ENCODE data around the gene GHR.

The GHR gene

DNA sequence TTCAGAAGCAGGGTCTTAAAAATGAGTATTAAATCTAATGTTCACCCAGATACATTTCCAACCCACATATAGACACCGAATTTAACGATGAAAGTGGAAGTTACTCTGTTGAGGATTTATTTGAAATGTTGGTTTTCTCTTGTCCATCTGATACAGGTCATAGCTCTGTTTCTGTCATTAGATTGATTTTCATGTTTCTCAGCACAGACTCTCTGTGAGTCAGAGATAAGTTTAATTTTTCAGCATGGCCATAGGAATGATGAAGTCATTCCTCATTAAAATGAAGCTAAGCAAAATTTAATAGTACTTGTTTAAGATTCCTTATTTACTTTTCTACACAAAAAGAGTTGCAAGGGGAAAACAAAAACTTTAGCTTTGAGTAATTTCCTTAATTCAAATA lies 38.8 kb downstream of the GHR start:
- DNase-seq (ENCODE audit: low read depth, low spot score) = no peak

DNA sequence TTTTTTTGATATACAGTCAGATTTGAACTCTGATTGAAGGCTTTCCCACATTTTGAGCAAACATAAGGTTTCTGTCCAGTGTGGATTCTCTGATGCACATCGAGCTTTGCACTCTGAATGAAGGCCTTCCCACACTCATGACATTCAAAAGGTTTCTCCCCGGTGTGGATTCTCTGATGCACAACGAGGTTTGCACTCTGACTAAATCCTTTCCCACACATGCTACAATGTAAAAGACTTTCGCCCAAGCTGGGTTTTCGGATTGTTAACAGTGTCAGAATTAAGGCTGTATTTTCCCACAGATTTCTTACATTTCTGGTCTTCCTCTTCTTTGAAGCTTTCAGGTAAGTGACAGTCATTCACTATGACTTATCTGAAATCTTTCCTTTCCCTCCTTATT lies 44.3 kb downstream of the GHR start:
- DNase-seq (ENCODE audit: low read depth, low spot score) = no peak

DNA sequence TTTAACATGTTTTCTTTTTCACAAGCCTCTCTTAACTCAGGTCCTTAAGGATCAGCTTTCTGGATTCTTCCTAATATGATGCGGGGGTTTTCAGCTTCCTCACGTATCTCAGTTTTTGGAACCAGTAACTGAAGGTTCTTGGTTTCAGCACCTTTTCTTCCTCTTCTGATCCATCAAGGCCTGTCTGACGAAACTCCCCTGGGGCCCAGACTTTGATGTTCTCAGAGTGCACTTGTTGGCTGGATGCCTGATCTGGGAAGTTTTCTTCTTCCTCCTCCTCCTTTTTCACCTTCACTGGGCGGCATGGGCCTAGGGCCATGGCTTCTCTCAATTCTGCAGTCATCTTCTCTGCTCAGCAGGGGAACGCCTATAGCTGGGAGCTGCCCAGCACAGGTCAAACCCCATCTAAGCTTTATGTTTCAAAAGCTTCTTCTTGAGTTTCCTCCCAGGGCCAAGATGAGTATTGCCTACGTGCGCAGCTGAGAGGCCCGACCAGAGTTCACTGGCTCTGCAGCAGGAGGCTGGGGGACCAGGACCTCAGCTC lies 44.8 kb downstream of the GHR start:
- DNase-seq (ENCODE audit: low read depth, low spot score) = no peak

DNA sequence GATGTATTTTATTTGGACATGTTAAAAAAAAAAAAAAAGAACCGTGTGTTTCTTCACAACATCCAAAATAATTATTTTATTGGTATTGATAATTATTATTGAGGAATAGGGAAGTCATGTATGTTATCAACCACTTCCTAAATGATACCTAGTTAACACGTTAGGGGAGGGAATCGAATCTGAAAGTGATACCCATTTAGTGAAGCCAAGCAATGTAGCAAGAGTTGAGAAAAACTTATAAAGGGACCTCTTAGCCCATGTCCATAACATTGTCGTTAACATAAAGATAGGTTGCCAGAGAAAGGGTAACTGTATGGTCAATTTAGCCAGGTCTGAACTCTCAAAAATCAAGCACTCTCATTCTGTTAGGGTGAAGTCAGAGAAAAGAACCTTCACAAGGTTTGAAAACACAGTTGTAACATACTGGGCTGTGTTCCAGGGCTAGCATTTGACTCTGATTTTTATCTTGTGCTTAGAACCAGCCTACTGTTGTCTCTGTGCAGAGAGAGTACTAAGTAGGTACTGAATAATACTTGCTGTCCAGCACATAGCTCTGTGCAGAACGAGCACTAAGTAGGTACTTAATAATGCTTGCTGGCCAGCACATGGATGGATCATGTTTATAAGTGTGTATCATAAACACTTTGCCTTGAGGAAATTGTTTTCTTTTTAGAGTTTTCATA lies 60.4 kb downstream of the GHR start:
- no peak for DNase-seq (ENCODE audit: low read depth, low spot score)

DNA sequence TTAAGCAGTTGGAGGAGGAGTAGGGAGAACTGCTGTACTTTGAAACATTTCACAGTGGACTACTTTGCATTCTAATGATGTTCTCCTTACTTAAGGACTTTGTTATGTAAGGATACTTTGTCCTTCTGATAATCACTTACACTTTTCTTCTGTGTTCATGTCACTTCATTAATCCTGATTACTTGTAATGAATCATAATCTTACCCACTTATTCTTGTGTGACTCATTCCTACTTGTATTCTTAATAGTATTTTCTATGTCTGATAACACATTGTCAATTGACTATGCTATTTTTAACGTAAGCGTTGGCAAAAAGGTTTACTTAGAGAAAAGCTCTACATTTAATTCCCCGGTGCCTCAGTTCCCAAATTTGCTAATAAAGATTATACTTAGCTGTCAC lies 63.8 kb downstream of the GHR start:
- DNase-seq (ENCODE audit: low read depth, low spot score) = no peak

DNA sequence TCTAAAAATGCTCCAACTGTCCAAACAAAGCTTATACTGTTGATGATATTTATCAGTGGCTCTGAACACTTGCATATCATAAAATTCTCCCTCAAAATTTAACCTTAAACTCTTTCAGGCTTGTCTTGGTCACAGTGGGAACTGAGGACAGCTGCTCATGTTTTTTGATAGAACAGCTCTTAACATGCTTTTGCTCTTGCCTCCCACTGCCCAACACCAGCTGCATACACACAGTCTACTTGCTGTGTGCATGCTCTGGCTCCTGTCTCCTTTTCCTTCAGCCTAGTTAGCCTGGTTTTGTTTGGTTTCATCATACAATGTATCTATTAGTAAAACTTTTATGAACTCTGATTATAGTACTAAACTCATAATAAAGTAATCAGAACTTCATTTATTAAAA lies 64.6 kb downstream of the GHR start:
- no peak for DNase-seq (ENCODE audit: low read depth, low spot score)

DNA sequence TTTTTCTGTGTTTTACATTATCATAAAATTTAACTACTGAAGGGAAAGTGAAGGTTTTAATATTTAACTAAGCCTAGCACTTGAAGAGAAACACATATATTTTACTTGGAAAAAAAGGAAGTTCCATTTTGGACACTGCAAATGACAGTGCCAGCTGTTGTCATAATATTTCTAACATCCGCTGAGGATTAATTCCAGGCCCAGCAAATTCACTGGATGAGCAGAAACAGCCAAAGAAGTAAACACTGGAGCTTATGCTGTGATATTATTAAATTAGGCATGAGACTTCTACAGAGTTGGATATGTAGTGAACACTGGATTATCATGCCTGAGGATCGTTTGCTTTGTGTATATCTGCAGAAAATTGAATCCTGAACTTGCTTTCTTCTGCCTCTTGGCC lies 67.6 kb downstream of the GHR start:
- no peak for DNase-seq (ENCODE audit: low read depth, low spot score)

DNA sequence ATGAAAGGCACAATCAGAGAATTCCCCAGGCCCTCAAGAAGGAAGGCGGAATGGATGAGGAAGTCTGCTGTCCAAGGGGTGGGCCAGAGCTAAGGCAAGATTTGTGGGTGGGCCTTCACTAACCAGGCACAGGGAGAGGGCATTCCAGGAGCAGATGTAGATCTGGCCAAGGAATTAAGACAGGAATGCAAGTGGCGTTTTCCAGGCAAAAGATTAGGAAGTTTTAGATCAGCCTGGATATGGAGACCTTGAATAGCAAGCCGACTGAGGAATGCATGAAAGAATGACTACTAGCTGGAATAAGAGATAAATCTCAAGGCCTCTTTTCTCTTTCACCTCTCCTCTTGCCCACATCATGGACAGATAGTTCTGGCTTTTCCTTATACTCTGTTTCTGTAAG lies 68.5 kb downstream of the GHR start:
- no peak for DNase-seq (ENCODE audit: low read depth, low spot score)

DNA sequence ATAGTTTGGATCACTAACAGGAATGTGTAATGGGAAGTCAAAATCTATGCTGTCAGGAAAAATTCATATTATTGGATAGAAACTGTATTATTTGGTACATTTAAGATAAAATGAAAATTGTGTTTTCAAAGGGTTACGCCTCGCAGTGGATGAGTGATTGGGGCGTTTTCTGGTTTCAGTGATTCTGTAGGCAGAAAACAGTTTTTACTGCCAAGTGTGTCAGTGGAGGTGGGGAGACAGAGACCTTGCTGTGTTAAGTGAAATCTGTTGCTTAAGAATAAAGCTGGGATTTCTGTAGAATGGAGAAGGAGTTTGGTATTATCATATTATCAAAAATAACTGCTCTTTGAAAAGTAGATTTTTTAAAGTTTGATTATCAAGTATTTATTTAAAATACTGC lies 69.7 kb downstream of the GHR start:
- DNase-seq (ENCODE audit: low read depth, low spot score) = no peak

DNA sequence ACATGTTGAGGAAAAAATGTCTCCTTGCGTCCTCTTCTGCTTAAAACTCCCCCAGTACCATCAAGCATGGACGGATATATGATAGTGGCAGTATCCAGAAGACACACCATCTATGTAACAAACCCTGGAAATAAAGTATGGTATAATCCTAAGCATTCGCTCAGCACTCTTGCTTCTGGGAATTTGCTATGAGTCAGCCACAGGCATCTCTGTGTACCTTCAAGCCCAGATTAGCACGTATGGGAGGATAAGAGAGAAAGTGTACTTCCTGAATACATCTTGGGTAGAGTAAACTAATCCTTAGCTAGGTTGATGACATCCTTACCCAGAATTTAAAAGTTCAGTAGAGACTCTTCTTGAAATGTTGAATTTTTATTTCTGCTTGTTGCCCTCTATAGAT lies 71.2 kb downstream of the GHR start:
- no peak for DNase-seq (ENCODE audit: low read depth, low spot score)

DNA sequence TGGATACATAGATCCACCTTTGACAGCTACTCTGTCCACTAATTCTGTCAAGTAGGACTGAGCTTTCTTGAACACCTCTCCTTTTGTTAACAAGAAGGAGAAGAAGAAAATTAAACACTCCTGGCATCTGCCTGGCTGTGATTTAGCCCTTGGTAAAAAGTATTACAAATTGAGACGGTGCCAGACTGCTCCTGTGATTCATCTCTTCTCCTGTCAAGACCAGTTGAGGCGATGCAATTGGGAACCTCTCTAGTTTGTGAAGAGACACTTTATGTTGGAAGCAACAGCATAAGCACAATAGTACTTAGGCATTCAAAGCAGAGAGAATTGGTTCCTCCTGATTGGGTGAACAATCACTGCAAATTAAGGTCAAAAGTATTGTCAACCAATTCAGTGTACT lies 72.7 kb downstream of the GHR start:
- no peak for DNase-seq (ENCODE audit: low read depth, low spot score)

DNA sequence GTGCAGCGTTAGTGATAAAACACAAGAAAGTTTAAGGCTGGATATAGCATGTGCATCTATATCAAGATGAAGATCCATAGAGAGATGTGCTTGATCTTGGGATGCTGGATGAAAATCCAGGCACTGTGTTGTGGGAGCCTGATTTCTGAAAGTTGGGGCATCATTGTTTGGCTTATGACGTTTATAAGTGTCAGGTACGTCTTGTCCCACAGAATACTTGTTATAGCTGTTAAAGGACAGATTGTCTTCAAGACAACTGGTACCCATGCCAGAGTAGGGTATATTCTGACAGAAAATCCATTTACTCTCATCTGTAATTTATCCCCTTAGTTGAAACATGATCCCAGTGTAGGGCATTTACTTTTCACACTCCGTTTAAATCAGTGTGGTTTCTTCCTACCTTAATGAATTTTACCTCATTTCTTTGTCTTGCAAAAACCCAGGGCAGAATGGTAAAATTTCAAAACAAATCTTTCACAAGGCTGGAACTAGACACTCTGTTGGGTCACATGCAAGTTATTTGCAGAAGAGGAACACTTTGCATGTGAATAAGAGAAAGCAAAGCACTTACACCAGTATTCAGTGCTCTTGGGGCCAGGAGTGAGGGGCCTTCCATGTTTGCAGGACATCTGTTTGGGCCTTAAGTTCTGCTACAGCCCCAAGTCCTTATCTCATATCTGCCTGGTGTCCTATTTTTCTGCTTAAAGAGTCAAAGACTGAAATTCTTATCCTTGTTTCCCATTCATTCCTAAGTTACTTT lies 73.3 kb downstream of the GHR start:
- no peak for DNase-seq (ENCODE audit: low read depth, low spot score)

DNA sequence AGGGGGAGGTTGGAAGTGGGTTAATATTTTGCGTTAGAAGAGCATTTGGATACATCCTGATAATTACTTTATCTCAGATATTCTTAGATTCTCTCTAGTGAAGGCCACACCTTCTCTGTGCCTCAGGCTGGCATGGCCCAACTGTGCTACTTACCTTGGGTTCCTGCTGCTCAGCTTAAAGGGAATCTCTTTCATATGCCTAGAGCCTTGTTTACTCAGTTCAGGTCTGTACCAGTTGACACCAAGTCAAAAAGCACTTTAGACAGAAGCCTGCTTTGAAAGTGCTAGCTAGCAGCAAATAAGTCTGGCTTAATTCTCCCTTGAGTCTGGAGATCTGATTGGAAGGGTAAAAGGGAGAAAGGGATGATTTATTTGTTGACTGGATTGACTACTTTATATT lies 74.8 kb downstream of the GHR start:
- no peak for DNase-seq (ENCODE audit: low read depth, low spot score)

DNA sequence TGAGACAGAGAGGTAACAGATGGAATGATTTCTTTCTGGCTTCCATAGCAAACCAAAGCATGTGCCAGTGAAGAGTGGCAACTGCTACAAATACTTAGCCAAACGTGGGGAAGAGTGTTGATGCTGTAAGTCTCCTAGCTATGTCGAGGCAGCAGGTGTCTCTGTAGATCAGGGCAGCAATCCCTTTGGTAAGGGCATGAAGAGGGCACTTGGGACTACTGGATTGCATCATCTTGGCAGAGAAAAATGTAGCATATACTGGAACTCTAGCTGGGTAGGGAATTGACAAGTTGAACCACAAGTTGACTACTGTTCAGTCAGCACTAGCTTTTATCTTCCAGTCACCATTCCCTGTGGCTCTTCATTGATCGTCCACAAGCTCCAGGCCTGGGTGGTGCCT lies 75.8 kb downstream of the GHR start:
- no peak for DNase-seq (ENCODE audit: low read depth, low spot score)

DNA sequence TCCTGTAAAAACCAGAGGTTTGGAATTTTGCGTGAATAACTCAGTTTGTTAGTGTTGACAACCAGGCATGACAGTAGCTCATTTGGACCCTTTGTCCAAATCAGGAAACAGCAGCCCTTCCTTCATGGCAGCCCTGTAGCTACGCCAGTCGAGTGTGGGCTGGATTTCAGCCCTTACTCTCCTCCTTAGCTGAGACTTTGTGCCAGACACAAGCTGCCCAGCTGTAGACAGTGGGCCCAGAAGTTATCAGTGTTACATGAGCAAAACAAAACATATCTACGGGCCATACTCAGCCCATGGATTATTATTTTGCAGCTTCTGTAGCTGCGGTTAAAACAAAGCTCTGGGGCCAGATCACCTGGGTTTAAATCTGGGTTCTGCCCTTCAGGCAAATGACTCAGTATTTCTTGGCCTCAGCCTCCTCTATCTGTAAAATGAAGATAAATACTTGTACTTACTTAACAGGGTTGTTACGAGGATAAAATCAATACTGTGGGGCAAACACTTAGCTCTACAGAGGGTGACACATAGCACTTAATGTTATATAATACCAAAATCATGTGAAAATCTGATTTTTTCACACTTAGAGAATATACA lies 76.9 kb downstream of the GHR start:
- no peak for DNase-seq (ENCODE audit: low read depth, low spot score)

DNA sequence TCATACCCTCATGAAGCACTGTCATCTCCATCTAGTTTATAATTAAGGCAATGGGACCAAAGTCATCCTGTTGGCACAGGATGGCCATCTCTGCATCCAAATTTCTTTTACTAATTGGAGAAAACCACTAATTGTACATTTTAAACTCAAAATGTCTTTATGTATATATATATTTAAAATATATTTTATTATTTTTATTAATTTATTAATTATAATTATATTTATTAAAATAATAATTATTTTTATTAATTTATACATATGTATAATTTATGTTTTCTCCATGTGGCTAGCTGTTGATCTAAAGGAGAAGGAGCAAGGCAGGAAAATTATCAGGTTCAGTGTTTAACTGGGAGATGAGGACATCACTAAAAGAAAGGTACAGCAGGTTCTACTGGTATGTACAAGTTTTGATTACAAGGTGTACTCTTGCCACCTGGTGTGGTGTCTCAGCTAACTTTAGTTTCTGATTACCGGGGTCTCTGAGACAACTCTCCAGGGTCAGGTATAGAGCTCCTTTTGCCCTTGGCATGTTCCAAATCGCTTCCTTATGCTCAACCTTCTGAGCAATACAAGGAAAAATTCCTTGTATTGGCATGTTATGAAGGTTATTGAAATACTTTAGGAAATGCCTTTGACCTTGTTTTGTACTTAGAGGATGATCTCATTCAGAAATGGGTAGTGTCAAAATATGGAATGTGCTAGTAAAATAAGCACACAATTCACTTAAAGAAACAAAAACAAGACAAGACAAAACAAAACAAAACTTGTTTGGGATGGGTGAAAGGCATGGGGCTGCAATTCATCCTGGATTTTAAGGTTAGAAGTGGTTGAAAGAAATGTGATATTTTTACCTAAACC lies 79.6 kb downstream of the GHR start:
- no peak for DNase-seq (ENCODE audit: low read depth, low spot score)

DNA sequence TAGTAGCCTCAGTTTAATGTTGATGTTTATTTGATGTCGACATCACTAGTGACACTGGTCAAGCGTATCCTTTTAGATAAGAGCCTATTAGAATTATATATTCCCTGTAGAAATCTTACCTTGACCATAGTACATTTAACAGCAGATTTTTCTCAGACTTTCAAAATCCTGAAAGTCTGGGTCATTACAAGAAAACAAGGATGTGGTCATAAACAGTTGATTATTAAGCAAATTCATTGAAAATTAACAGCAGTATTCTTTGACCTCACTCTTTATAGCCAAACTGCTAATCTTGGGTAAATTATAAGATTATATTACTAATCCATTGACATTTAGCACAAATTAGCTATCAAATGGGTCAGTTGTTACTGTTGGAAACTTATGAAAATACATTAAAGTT lies 83.4 kb downstream of the GHR start:
- no peak for DNase-seq (ENCODE audit: low read depth, low spot score)

DNA sequence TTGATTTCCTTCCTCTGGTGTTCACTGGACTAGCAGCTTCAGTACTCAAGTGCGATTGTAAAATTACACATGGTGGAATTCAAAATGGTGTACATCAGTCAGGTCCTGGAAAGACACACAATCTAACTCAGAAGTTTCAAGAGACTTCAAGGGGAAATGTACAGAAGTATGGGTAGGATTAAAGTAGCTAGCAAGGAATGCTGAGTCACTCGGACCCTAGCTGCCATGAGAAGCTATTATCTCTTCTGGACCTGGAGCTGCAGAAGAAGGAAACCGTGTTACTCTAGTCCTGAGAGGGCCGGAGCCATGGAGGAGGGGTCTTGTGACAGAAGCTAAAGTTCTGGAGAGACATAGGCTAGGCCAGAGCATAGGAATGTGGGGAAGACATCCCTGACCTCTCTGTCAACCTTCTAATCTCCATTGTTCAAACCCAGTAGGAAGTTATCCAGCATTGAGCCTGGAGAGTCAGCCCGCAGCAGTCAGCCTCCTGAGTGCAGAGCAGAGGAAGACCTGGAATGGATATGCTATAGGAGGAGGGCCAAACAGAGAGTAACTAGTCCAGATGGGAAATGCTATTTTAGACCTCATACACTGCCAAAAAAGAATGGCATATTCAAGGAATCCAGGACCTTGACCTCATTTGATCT lies 84.3 kb downstream of the GHR start:
- DNase-seq (ENCODE audit: low read depth, low spot score) = no peak

DNA sequence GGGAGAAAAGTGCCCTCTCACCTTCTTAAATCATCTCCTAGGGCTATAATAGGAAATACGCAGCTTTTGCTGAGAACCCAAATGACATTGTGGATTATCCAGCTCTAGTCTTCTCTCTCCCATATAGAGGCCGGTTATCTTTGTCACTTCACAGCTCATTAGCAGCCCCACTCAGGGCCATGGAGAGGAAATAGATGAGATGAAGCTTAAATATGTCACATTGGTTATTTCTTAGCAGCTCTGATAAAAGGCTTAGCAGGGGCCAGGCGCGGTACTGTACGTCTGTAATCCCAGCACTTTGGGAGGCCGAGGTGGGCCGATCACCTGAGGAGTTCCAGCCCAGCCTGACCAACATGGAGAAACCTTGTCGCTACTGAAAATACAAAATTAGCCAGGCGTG lies 90.0 kb downstream of the GHR start:
- DNase-seq (ENCODE audit: low read depth, low spot score) = no peak

DNA sequence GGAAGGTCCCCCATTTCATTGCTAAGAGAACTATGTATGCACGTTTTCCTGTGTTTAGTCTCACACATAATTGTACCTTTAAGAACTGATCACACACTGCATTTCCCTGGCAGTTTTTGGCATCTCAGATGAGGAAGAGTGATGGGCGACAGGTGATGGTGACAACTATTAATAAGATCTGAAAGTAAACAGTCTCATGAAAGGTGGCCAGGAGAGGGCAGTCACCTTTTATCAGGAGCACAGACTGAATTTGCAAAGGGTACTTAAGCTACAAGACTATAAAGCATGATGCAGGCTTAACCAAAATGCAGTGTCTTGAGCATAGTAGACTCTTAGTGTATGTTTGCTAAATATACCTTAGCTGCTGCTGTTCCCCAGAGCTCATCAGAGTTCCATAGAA lies 91.5 kb downstream of the GHR start:
- no peak for DNase-seq (ENCODE audit: low read depth, low spot score)

DNA sequence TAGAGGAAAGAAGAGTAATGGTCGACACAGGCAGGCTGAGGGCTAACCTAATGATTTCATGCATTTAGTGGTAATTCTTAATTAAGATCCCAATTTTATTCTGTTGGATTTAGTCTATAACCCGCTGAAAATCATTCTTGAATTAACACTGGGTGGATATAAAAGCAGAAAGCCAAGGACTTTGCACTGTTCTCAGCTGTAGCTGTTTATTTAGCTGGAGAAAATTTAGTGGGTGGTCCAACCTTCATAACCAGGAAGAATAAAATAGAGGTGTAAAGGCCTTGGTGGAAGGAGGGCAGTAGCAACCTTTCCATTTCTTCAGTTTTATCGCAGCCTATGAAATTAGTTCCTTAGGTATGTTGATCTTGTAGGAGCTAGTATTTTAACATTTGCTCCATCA lies 92.3 kb downstream of the GHR start:
- DNase-seq (ENCODE audit: low read depth, low spot score) = no peak
